HuH-7.5 (cell line): ENCODE measurements around the gene TMEM176B.
"Not testable (repeated sequence)": the region's sequence is repeated elsewhere in the genome, so short reads cannot be mapped to it uniquely, and the experiment has no call there.

ENCODE experiments used
- DNase-seq: peaks from one replicate; pipeline ENCODE4 v3.0.0; 2011; ENCODE audit warnings: low spot score

Gene TMEM176B

DNA sequence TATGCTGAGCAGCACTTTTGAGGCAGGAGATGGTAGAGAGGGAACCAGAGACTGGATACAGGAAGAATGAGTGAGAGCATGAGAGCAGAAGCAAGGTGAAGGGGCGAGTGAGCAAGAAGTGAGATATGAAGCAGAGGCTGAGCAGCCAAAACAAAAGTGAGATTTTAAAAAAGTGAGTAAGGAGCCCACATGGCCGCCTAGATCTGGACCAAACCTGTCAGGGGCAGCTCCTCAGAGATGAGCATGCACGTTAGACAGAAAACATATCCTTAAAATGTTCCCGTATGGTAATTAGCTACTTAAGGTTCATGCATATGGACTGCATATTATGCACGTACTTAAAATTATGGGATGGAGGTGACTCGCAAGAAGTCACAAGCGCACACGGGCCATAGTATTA lies 22.9 kb upstream of the TMEM176B start:
- DNase-seq, result no peak

DNA sequence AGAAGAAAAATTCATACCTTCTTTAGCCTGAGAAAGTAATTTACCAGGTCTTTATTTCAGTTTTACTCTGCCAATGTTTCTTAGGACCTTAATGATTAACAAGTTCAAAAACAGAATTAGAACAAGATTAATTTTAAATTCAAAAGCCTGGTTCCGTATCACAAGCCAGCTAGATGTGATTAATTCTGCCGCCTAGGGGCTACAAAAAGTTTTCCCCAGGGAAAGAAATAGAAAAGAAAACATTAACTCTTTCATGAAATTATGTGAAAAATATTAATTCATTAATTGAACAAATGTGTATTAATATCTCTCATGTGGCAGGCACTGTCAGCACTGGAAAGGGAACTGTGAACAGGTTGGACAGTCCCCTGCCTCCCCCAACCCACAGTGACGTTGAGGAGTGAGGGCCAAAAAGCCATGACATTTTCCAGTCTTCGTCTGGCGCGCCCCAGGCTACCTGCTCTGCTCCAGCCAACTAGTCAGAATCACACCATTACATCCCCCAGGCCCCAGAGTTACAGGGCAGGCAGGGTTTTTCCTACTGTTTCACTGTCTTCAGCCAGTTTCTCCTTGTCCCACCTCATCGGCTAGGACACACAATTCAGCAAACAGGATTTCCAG lies 20.5 kb upstream of the TMEM176B start:
- DNase-seq, result no peak

DNA sequence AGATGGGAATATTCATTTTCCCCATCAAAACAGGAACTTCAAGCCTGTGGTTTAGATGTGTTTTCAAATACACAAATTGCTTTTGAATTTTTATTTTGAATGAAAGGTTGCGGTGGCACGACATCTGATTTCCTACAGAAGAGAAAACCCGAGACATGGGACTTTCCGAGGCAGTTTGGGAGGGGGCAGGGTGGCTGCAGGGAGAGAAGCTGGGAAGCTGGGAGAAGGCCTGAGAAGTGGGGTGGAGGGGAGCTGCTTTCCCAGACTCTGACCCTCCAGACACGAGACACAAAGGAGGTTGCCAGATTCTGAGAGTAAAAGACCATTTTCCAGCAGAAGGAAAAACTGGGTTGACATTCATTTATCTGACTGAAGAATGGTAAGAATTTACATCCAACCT lies 20.0 kb upstream of the TMEM176B start:
- DNase-seq, result no peak

DNA sequence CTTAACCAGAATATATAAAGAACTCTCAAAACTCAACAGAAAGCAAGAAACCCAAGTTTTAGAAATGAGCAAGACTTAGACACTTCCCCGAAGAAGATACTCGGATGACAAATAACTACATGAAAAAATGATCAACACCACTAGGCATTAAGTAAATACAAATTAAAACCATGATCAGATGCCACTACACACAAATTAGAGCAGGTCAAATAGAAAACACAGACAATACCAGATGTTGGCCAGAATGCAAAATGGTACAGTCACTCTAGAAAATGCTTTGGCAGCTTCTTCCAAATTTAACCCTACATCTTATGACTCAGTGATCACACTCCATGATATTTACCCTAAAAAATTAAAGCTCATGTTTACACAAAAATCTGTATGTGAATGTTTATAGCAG lies 18.8 kb upstream of the TMEM176B start:
- no peak for DNase-seq

DNA sequence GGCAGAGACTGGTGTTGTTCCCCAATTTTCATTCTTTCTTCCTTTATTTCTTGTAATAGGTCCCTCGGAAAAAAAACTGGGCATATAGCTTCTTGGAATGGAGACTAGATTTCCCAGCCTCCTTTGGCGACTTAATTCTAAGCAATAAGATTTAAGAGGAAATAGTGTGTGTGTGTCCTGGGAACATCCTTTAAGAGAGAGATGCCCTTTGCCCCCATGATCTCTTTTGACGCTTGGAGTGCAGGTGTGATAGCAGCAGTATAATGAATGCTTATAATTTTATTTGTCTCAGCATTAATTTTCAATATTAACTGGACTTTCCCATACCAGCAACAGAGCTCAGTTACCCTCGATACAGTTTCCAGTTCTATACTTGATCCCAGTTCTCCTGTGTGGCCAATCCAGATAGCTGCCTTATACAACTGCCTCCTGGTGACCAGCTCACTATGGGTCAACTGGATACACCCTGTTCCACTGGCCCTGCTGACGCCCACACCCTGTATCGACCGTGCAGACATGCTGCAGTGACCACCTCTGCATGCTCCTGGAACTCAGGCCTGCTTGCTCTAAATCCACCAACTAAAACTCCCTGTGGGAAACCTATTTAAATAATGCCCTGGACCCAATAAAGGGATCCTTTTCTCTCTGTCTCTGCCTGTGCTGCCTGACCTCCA lies 14.3 kb upstream of the TMEM176B start:
- DNase-seq, result no peak

DNA sequence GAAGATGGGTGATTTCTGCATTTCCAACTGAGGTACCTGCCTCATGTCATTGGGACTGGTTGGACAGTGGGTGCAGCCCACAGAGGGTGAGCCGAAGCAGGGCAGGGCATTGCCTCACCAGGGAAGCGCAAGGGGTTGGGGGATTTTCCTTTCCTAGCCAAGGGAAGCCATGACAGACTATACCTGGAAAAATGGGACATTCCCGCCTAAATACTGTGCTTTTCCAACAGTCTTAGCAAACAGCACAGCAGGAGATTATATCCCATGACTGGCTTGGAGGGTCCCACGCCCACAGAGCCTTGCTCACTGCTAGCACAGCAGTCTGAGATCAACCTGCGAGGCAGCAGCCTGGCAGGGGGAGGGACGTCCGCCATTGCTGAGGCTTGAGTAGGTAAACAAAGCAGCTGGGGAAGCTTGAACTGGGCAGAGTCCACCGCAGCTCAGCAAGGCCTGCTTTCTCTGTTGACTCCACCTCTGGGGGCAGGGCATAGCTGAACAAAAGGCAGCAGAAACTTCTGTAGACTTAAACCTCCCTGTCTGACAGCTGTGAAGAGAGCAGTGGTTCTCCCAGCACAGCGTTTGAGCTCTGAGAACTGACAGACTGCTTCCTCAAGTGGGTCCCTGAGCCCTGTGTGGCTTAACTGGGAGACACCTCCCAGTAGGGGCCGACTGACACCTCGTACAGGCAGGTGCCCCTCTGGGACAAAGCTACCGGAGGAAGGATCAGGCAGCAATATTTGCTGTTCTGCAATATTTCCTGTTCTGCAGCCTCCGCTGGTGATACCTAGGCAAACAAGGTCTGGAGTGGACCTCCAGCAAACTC lies 7.7 kb upstream of the TMEM176B start:
- not testable (repeated sequence) for DNase-seq

DNA sequence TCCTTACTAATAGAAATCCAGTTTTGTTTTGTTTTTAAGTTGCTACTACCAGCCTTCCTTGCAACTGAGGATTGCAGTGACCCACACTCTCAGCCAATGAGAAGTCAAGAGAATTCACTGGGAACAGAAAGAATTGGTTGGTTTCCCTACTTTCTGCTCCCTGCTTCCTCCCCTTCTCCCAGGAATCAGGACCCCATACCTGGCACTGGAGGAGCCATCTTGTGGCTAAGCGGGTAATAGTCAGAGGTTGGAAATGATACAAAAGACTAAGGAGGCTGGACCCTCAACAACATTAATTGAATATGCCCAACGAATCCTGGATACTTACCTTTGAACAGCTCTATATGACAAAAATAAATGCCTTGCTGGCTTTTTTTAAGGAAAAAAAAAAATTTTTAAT lies 6.7 kb upstream of the TMEM176B start:
- no peak for DNase-seq

DNA sequence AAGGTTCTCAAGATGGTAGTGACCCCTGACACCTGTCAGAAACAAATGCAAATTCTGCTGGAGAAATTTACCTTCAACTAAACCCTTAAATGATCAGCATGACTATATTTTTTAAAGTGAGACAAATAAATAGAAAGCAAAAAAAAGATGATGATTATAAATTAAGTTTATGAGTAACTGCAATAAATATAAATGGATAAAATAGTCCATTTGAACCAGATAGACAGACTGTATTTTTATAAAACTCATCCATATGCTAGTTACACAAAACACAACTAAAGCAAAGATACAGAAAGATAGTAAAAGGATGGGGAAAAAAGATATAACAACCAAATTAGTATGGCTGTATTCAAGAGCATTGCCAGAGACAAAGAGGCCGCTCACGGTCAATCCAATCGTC lies 6.3 kb upstream of the TMEM176B start:
- no peak for DNase-seq

DNA sequence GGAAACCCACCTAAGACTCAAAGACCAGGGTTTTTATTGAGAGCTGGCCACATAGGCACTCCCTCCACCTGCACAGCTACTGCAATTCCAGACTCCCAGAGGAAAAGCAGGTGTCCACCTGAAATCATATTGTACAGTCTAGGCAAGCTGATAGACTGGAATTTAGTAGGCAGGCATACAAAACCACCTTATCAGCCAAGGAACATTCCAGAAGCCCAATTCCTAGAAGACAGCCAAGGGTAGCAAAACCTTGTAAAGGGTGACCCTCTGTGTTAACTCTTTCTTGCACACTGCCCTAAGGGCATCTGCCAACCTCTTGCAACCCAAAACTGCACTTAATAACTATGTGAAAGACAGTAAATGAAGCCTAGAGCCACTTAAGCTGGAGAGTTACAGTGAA lies 5.7 kb upstream of the TMEM176B start:
- no peak for DNase-seq

DNA sequence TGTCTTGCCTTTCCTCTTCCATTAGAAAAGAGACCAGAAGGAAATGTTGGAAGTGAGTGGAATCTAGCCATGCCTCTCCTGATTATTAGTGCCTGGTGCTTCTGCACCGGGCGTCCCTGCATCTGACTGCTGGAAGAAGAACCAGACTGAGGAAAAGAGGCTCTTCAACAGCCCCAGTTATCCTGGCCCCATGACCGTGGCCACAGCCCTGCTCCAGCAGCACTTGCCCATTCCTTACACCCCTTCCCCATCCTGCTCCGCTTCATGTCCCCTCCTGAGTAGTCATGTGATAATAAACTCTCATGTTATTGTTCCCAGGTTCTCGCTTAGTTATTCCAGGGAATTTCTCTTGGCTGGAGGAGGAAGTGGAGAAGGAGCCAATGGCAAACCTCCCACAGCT lies 4.6 kb upstream of the TMEM176B start:
- DNase-seq, result no peak

DNA sequence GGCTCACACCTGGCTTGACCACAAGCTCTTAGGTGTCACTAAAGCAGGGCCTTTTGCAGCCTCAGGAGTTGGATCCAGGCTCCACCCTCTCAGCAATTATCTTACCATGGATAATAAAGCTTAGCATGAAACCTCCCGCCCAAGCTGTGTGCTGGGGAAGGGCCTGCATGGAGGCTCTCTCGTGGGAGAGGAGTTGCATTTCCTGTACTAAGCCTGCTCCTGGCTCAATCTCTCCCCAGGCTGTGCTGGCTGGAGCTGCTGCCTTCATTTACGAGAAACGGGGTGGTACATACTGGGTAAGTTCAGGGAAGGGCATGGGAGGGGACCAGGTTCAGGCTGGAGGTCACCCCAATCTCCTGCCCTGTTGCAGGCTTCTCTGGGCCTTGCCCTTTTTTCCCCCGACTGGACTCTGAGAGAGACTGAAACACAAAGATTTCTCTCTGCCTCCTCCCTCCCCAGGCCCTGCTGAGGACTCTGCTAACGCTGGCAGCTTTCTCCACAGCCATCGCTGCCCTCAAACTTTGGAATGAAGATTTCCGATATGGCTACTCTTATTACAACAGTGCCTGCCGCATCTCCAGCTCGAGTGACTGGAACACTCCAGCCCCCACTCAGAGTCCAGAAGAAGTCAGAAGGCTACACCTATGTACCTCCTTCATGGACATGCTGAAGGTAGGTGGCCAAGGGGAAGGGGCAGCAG lies 3.1 kb upstream of the TMEM176B start:
- no peak for DNase-seq

DNA sequence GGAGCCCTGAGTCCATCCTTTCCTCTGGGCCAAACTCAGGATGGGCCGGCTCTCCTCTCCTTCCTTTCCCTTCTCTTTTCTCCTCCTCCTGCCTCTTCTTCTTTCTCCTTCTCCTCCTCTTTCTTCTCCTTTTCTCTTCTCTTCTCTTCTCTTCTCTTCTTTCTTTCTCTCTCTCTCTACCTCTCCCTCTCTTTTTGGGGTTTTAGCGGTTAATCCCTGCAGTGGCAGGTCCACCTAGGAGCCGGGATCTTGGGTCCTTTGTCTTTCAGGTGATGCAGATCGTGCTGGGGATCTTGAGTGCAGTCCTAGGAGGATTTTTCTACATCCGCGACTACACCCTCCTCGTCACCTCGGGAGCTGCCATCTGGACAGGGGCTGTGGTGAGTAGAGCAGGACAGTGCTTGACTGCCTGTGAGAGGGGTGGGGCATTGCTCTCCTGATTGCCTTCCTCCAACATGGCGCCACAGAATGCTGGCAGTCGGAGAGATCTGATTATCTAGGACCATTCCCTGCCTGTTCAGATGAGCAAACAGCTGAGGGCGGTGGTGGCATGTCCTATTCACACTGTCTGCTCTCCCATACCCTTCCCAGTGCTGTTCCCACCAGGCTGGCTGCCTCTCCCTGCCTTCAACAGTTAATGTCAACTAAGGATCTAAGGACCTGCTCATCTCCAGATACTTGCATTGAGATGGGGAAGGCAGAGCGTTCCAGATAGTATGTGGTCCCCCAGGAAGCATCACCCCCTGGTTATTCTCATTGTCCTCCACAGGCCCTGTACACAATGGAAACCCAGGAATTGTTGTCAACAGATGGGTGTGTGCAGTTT lies 2.0 kb upstream of the TMEM176B start:
- no peak for DNase-seq

DNA sequence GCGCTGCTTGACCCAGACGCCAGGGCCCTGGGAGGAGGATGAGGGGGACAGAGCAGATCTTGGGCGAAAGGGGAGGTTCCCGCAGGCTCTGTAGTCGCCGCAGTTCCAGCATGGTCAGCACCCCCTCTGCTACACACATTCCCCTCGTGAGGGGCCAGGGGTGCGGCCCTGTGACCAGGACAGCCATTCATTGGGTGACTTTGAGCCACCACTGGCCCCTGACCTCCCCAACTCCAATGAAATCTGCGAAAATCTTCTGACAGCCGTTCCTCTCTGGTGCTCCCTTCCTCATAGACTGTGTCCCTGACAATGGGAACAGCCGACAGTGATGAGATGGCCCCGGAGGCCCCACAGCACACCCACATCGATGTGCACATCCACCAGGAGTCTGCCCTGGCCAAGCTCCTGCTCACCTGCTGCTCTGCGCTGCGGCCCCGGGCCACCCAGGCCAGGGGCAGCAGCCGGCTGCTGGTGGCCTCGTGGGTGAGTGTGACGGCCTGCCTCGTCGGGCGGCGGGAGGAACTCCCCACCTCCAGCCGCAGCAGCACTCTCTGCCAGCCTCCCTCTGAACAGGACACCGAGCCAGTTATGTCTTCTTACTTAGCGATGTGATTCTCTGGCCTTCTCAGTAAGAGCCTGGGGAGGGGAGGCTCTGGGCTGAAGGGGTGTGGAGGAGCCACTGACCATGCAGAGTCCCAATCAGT lies 1.2 kb upstream of the TMEM176B start:
- DNase-seq, result no peak

DNA sequence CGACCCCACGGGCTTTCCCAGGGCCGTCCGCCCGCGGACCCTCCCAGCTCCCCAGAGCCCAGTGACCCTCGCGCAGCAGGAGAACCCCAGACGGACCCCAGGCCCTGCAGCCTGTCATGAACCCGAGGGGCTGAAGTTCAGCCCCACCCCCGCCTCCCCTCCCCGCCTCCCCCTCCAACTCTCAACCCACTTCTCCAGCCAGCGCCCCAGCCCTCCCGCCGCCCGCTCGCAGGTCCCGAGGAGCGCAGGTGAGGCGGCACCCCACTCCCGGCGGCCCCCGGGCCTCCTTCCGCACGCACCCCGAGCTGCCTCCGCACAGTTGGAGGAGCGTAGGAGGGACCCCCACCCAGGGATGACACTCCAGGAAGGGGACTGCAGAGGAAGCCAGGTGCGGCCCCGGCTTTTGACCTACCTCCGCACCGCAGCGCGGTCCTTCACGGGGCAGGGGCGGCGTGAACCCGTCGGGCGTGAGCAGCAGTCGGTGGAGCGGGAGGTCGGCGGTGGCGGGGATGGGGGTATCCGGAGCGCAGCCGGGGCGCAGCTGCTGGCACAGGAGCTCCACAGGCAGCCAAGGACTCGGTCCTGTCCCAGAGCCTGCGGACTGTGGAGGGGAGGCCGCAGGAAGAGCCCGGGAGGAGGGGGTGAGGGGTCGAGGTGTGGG lies 547 bp upstream of the TMEM176B start, which contains the start of gene TMEM176A:
Gene TMEM176A (plus strand): TSS at position 189 of the 661 bp plus-strand sequence. CDS start 782 bp downstream, outside the sequence.
- no peak for DNase-seq

DNA sequence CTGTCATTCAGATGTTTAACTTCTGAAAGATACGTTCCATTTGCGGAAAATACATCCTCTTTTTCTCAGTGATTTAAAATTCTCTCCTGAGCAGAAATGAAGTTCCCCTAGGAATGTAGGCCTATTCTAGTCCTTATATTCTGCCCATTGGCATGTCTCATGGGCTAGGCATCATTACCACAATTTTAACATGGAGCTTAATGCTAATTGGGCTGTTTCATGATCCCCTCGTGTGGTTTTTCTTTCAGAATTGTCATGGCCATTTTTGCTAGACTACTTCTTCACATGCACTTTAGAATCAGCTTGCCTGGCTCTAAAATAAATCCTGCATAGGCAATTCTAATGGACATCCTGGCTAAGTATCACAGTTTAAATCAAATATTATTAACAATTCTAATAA lies 1.0 kb downstream of the TMEM176B start:
- no peak for DNase-seq

DNA sequence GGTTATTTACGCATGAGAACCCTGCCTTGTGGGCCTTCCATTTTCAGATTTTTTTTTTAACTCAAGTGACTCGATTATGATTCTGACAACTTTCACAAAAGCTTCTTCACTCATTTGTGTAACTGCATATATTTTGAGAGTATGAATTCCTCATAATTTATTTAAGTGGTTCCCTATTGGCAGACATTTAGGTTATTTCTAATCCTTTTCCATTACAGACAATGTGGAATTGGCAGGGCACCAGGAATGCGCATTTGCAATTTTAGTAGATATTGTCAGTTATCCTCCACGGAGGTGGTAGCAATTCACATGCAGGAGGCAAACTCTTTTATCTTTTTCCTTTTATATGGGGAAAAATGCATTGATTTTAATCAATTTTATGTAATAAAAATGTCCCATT lies 2.5 kb downstream of the TMEM176B start:
- no peak for DNase-seq

DNA sequence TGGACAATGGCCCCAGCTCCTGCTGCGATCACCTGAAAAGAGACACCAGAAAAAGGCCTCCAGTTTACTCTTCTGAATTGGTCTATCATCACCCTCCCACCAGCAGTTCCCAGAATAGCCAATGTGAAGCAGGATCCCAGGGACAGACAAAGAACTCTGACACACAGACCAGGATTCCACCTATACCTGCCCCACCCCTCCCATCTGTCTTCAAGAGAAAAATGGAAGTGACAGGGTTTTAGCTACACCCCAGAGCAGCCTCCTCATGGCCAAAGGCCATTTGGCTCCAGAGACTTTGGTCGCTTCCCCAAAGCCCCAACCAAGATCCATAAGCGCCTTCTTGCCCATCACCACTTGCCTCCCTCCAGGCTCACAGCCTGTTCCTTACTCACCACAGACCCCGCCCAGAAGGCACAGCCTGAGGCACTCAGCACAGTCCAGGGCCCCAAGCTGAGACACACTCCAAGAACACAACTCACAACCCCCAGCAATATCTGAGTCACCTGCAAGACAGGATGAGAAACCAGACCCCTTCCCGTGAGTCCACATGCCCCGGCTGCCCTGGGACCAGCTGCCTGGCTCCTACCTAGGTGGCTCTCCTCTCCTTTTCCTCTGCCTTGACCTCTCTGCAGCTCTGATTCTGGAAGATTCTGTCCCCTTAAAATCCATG lies 6.5 kb downstream of the TMEM176B start:
- DNase-seq, result no peak

DNA sequence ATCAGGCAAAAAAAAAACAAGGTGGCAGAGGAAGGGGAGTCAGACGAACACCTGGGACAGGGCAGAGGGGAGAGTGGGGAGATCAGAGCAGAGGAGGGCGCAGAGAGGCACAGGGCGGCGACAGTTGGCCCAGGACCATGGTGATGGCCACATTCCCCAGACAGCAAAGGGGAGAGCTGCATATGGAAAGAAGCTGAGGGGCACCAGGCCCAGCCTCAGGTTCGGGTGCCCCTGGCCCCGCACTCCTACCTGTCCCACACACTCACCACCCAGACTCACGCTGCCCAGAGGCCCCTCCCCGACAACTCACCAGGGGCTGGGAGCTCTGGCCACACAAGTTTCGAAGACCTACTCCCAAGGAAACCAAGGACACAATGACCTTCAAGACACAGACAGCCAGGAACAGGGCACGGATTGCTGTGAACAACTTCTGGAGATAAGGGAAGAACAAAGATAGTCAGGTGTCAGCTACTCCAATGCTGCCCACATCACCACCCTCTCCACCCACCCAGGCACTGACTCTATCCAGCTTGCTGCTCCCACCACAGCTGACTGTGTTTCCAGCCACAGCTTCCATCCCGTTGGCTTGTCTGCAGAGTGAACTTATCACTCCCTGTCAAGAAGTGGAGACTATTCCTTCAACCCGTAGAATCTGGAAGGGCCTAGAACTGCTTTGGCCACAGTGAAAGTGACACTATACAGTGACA lies 8.3 kb downstream of the TMEM176B start:
- no peak for DNase-seq

DNA sequence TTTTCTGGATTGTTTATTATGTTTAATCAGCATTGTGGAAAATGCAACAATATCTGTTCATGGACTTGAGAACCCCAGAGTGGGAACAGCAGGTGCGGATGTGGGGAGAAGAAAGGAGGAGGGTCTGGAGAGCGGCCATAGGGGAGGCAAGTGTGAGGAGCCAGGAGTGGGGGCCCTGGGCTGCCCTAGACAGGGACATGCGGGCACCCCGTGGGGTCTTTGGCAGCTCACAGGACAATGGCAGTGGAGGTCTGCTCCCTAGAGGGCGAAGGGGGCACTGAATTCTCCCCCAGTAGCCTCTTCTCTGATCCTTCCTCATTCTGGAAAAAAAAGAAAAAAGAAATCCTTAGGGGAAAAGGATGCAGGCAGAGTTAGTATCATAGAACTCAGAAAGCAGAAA lies 8.9 kb downstream of the TMEM176B start:
- DNase-seq, result no peak
